ENCODE measurements around the gene PAX6. TPM values are rescaled to one million over a fixed set of nuclear protein-coding genes. Genes with fewer than 3 reads are reported as not detected.
A peak's percentile ranks its signal among the peaks of the same experiment; 100 is the strongest.

Gene PAX6
- polyA plus RNA-seq, 1 of the 3 experiments (the other 2 are of a cell fraction): not detected

- no peaks in the 10 kb centered on the region for H3K9me2 ChIP-seq
- H3K9ac ChIP-seq: no peak overlapping the region
- no peaks in the 10 kb centered on the region for H3F3A ChIP-seq (replicated peaks; ENCODE audit: insufficient read depth)
- TF ChIP-seq MEF2A (IDR thresholded peaks at IDR 0.05; ENCODE audit: borderline replicate concordance, low read depth) (no peak), EZH2phosphoT487 (IDR thresholded peaks at IDR 0.05; ENCODE audit: borderline replicate concordance, low read depth) (peak; percentile 50; the same call in 1 of the 2 replicates)
- no peak overlapping the region for H3K27ac ChIP-seq (ENCODE audit: low read depth in 2 of 2, low read length in 1 of 2)
- peaks cover 100% of the 10 kb centered on the region for H3K27me3 ChIP-seq (ENCODE audit: insufficient read depth)
- no peak overlapping the region for H3K4me3 ChIP-seq (ENCODE audit: low read depth in 2 of 2, low read length in 1 of 2)
- H3K36me3 ChIP-seq (replicated peaks in 1 of 2; ENCODE audit: control insufficient read depth in 1 of 2, insufficient read depth in 2 of 2, low read length in 1 of 2): no peaks in the 10 kb centered on the region
- ChIA-PET POLR2A (no interaction called here), CTCF (interaction anchor here (0.8 to 1.8 kb wide), 3 partner anchors 10 to 28 kb away, joined by 3 to 4 read pairs (median 3); no protein-coding TSS in a partner anchor)
- peaks cover 20% of the 10 kb centered on the region for H4K20me1 ChIP-seq (ENCODE audit: insufficient read depth)
- no peaks in the 10 kb centered on the region for H3K9me3 ChIP-seq
- H3K4me2 ChIP-seq: 0 out of 2 replicates have a peak overlapping the region, but pooled peaks have one; percentile 28
- H2AFZ ChIP-seq (ENCODE audit: low read depth): no peak overlapping the region
- no peaks in the 10 kb centered on the region for H3K79me2 ChIP-seq (ENCODE audit: insufficient read depth)
- H3K4me1 ChIP-seq (ENCODE audit: control insufficient read depth in 1 of 2, insufficient read depth in 2 of 2, low read depth in 1 of 2, low read length in 1 of 2): peaks cover 6 to 30% of the 10 kb centered on the region in 2 experiments; a peak in 2 of 4 replicates
- 31% methylated on average over 12 of the region's 48 CpGs for WGBS (ENCODE audit: low lambda C conversion rate)
- peak; percentile 38 for DNase-seq
Measured at GRCh38 chr11:31817054-31817620, 6.0 kb upstream of the PAX6 start.

- Histone ChIP-seq H4K20me1 (ENCODE audit: insufficient read depth) (peaks cover 20% of the 10 kb centered on the region), H3K9ac (no peak overlapping the region), H3K27me3 (ENCODE audit: insufficient read depth) (peaks cover 99% of the 10 kb centered on the region), H3K36me3 (replicated peaks in 1 of 2; ENCODE audit: control insufficient read depth in 1 of 2, insufficient read depth in 2 of 2, low read length in 1 of 2) (no peaks in the 10 kb centered on the region), H3K4me2 (peak overlapping the region; percentile 28; the same call in 1 of the 2 replicates), H3F3A (replicated peaks; ENCODE audit: insufficient read depth) (no peaks in the 10 kb centered on the region), H3K27ac (ENCODE audit: low read depth in 2 of 2, low read length in 1 of 2) (no peak overlapping the region), H2AFZ (ENCODE audit: low read depth) (no peak overlapping the region), H3K4me1 (ENCODE audit: control insufficient read depth in 1 of 2, insufficient read depth in 2 of 2, low read depth in 1 of 2, low read length in 1 of 2) (peaks cover 6 to 30% of the 10 kb centered on the region in 2 experiments; a peak in 2 of 4 replicates), H3K79me2 (ENCODE audit: insufficient read depth) (no peaks in the 10 kb centered on the region), H3K9me2 (no peaks in the 10 kb centered on the region), H3K4me3 (ENCODE audit: low read depth in 2 of 2, low read length in 1 of 2) (no peak overlapping the region), H3K9me3 (no peaks in the 10 kb centered on the region)
- ChIA-PET CTCF (interaction anchor here (0.8 to 1.8 kb wide), 3 partner anchors 9 to 29 kb away, joined by 3 to 4 read pairs (median 3); no protein-coding TSS in a partner anchor), POLR2A (no interaction called here)
- 8% methylated on average over 12 of the region's 40 CpGs for WGBS (ENCODE audit: low lambda C conversion rate)
- TF ChIP-seq RAD21 (IDR thresholded peaks at IDR 0.05; ENCODE audit: low read length) (no peak), RFX5 (IDR thresholded peaks at IDR 0.05; ENCODE audit: low read length) (no peak), RXRA (IDR thresholded peaks at IDR 0.05; ENCODE audit: borderline replicate concordance, low read depth) (no peak), NRF1 (IDR thresholded peaks at IDR 0.05; ENCODE audit: low read depth, low read length) (no peak), REST (IDR thresholded peaks at IDR 0.05; ENCODE audit: low read depth, low read length) (no peak), MEF2A (IDR thresholded peaks at IDR 0.05; ENCODE audit: borderline replicate concordance, low read depth) (no peak), EZH2phosphoT487 (IDR thresholded peaks at IDR 0.05; ENCODE audit: borderline replicate concordance, low read depth) (no peak), CHD2 (IDR thresholded peaks at IDR 0.05; ENCODE audit: low read length, partially characterized antibody) (no peak), MAX (IDR thresholded peaks at IDR 0.05; ENCODE audit: low read depth) (no peak), FOXM1 (IDR thresholded peaks at IDR 0.05; ENCODE audit: low read depth) (no peak), GATA2 (CRISPR knock-in tag; IDR thresholded peaks at IDR 0.05) (no peak), ZBTB33 (IDR thresholded peaks at IDR 0.05; ENCODE audit: borderline replicate concordance, low read depth) (no peak), CTCF (IDR thresholded peaks at IDR 0.05) (no peak), JUND (IDR thresholded peaks at IDR 0.05) (no peak), TAF1 (IDR thresholded peaks at IDR 0.05; ENCODE audit: borderline replicate concordance, low read depth, low read length) (no peak), TCF12 (IDR thresholded peaks at IDR 0.05) (no peak), USF2 (IDR thresholded peaks at IDR 0.05; ENCODE audit: borderline replicate concordance, low read depth, low read length) (no peak)
- peak; percentile 50 for DNase-seq
Measured at GRCh38 chr11:31816468-31817053, 5.4 kb upstream of the PAX6 start.
